Amniotic stem cell (primary cell): ENCODE measurements around the gene FAM3A.

ENCODE experiments used
- DNase-seq: peaks from one replicate; lab custom pipeline; 2025; lab: John Stamatoyannopoulos, UW

Gene FAM3A

DNA sequence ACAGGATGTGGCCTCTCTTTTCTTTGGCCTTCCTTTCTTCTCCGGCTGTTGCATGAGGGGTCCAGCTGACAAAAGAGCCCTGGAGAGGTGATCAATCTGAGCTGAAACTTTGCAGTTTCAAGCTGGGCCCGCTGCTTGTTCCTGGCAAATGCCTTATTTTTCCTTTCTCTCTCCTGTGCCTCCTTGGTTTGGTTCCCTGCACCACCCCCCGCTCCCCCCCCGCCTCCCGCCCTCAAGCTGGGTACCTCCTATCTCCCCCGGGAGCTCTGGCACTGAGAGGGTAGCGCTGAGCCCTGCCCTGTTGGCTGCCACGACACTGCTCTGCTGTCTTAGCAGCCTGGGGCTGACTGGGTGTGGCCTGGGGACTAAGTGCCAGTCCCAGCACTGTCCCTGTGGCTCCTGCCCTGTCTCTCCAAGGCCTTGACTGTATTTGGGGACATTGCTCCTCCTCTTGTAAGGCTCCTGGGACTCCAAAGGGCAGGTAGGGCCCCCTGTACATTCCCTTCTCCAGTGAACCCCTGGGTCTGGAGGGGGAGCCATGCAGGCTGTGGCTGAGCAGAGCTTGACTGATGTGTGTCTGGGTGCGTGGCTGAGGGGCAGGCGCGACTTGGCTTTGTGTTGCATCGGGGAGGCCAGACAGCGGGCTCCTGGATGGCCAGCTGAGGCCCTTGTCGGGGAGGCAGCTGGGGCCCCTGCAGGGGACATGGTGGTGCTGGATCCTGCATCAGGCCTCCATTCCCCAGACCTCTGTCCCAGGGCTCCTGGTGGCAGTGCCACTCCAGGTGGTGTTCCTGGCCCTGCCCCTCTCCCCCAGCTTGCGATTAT lies 56.9 kb downstream of the FAM3A start:
- no peak for DNase-seq

DNA sequence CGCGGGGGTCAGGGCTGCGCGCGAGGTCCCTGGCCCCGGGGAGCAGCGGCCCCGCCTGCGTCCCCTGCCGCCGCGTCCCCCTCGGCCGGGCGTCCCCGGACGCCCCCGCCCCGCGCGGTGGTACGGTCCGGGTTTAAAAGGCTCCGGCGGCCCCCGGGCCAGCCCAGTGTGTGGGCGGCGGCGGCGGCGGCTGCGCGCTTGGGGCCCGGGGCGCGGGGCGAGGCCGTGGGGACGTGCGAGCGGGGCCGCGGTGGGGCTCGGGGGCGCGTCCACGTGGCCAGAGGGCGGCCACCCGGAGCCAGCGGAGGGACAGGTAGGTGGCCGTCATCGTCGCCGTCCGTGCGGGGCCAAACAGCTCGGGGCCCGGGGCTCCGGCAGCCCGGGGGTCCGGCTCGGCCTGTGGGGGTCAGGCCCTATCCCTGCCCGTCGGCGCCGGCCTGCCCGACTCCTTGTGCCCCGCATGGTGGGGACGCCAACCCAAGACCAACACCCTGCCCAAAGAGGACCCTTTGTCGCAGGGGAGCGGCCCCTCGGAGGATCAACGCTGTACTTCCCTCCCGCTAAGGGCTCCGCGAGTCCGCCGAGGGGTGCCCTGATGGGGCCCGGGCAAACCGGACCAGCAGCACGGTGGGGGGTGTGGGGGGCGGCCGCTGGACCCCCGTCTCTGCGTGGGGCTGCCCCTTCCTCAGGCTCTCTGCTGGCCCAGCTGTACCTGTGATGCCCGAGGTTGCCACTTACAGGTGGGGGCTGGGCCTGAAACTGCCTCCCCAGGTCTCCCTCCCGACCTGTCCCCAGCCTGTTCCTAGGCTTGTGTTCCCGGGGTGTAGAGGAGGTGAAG lies 57.7 kb downstream of the FAM3A start, which contains the start of gene PLXNA3:
TSS of gene PLXNA3 (plus strand) at position 166 of the 838 bp plus-strand sequence. CDS start 1,903 bp downstream, outside the sequence.
- no peak for DNase-seq

DNA sequence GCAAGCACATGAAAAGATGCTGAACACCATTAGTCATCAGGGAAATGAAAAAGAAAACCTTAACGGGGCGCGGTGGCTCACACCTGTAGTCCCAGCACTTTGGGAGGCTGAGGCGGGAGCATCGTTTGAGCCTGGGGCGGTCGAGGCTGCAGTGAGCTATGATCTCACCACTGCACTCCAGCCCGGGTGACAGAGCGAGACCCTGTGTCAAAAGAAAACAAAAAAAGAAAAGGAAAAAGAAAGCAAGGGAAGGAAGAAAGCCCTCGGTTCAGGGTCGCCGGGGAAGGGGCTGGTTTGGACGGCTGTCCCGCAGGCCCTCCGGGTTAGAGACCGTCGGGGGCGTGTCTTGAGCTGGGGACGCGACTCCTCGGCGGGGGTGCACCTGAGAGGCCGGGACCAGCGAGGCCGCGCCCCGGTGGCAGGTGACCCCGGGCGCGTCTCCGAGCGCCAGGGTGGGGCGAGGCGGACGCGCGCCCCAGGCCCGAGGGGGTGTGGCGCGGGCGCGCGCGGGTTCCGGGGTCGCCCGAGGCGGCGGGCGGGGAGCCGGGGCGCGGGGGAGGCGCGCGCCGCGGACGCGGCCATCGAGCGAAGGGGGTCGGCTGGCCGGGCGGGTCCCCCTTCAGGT lies 58.4 kb downstream of the FAM3A start:
- DNase-seq = no peak
